GM12873 (cell line): ENCODE data around the gene RARRES1.

Experiments used
- TF ChIP-seq, protein P1 (sequence below): IDR thresholded peaks from 2 replicates; pipeline ENCODE4 v1.5.1; 2012; ENCODE audit warnings: low read depth, mild to moderate bottlenecking, moderate library complexity, low read length, control low read depth; ENCODE audit not compliant: insufficient read depth; ENCODE audit errors: missing control alignments

RARRES1 gene

DNA sequence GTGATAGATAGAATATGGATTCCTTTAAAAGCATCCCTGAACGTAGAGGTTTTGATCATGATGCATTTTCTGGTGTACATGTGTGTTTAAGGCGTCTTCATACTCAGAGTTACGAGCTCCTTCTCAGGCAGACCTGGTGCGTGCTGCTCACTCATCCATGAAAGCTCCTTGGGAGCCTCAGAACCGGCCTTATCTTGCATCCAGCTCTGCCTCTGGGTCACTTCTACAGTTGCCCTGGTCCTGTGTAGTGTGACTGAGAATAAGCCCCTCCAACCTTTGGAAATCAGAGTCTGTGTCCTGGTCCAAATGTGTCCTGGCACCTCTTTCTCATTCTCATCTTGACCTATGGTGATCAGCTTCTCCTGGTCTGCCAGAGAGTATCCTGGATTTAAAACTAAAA, 17.3 kb upstream of the RARRES1 start:
- TF ChIP-seq, protein P1, sequence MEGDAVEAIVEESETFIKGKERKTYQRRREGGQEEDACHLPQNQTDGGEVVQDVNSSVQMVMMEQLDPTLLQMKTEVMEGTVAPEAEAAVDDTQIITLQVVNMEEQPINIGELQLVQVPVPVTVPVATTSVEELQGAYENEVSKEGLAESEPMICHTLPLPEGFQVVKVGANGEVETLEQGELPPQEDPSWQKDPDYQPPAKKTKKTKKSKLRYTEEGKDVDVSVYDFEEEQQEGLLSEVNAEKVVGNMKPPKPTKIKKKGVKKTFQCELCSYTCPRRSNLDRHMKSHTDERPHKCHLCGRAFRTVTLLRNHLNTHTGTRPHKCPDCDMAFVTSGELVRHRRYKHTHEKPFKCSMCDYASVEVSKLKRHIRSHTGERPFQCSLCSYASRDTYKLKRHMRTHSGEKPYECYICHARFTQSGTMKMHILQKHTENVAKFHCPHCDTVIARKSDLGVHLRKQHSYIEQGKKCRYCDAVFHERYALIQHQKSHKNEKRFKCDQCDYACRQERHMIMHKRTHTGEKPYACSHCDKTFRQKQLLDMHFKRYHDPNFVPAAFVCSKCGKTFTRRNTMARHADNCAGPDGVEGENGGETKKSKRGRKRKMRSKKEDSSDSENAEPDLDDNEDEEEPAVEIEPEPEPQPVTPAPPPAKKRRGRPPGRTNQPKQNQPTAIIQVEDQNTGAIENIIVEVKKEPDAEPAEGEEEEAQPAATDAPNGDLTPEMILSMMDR = no peak

DNA sequence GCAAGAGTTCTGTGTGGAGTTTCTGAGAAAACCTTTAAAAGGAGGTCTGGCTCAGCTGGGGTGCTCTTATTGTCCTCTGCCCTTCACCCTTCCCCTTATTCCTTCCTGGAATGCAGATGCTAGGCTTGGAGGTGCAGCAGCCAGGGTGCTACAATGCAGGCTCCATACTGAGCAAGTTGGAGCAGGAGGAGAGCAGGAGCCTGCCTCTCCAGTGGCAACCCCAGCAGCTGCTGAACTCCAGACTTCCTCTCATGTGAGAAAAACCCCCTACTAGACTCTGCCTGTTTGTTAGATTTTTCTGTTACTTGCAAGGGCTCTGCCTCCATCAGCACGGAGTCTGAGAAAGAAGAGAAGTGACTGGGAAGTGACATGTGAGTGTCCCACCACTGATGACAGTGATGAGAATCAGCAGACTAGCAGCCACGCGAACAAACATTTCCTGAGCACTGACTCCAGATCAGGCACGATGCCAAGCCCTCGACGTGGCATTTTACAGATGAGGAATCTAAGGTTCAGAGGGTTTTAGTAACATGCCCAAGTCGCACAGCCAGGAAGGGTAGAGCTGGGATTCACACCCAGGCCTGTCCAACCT, 16.1 kb upstream of the RARRES1 start:
- TF ChIP-seq, protein P1 = no peak

DNA sequence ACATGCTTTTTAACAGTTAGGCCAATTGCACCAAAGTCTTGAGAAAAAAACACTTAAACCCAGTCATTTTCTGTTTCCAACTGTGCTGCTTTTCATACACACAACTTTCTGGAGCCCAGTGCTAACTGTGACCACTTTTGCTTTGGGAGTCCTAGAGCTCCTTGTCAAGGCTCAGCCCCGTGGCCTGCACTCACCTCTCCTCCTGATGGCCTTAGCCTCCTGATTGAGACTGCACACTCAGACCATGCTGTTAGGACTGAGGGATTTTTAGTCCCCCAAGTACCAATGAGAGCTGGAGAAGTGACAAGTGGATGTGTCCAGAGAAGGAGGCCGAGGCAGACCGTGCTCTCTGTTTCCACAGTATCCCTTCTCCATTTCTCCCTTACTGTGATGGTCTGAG, 15.2 kb upstream of the RARRES1 start:
- TF ChIP-seq, protein P1 = no peak

DNA sequence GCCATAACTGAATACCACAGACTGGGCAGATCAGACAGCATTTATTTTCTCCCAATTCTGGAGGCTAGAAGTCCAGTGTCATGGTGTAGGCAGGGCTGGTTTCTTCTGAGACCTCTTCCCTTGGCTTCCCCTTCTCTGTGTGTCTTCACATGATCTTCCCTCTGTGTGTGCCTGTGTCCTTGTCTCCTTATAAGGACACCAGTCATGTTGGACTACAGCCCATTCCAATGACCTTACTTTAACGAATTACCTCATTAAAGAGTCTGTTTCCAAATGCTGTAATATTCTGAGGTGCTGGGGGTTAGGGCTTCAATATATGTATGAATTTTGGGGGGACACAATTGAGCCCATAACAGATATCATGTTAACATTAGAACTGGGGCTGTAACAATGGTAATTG, 13.3 kb upstream of the RARRES1 start:
- TF ChIP-seq, protein P1 = no peak

DNA sequence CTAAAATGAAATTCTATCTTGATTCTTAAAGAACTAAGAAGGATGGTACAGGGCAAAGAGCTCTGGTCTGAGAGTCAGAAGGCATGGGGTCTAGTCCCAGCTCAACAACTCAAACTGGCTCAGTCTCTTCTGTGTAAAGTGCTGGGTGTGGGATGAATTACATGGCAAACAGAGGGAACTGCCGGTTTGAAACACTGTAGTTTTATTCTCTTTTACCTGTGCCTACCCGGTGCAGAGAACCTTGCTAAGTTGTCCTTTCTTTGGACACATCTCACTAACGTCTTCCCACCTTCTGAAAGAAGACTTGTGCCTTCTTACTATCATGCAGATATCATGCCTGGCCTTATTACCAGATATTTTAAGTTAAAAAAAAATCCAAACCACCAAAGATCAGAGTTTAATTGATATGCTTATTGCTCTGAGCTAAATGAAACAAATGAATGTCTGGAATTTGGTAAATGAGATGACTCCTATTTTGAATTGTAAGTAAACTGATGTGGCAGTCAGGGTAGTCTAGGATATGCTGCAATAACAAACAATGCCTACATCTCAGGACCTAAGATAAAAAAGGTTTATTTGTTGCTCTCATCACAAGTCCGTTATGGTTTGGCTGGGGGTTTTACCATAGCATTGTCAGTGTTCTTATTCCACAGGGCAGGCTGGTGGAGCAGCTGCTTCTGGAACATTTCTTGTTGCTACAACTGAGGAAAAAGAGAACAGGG, 12.5 kb upstream of the RARRES1 start:
- TF ChIP-seq, protein P1 = no peak

DNA sequence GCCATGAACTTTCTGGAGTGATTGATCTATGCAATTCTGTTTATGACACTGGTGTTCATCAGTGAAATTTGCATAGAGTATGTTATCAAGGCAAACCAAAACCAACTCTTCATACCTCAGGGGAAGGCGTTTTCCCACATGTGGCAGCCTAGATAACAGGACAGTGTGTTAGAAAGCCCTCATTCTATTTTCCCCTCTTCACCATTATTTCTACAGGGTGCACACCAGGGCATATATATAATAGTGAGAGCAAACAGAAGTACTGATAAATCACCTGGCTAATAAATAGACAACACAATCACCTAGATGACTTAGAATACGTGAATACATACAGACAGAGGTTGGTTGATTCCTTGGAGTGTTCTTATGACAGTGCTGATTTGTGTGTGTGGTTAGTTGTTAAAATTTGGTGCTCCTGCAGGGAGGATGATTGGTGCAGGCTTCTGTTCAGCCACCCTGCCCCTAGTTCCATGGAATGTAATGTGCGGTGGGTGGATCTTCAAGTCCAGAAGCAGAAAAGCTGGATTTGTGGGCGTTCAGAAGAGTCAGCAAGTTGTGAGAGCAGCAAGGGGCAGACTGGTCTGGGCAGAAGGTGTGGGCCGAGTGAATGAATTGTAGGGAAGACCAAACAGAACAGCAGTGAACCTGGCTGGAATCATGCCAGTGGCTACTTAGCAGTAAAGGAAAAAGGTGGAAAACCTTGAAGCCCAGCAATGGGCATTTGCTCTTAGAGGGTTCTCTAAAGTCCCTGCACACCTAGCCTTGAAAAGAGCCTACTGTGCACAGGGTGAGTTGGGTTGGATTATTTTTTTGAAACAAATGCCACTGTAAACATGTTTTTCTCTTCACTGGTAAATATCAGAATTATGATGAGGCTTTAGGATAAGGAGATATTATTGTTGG, 11.7 kb upstream of the RARRES1 start:
- TF ChIP-seq, protein P1 = no peak
